ENCODE measurements around the gene PSEN2. TPM values are rescaled to one million over a fixed set of nuclear protein-coding genes. Genes with fewer than 3 reads are reported as not detected.

Gene PSEN2
- total RNA-seq, 1 experiment from 2014 or later, result 6.6 TPM

- POLR2A ChIA-PET (ENCODE audit: low non-redundant PET), result no interaction called here
- no TSS peak for BruUV-seq (replicated peaks)
Measured at GRCh38 chr1:226865590-226865989, 4.8 kb upstream of the PSEN2 start.

GRCh38 chr1:226867461-226868054 lies 2.9 kb upstream of the PSEN2 start:
- Histone ChIP-seq H3K4me3 (ENCODE audit: low read depth, low read length, poor library complexity, severe bottlenecking) (no peak overlapping the region), H3K27ac (ENCODE audit: low read depth, low read length, poor library complexity, severe bottlenecking) (no peak overlapping the region), H3K9me3 (ENCODE audit: low read depth, low read length, poor library complexity, severe bottlenecking) (no peaks in the 10 kb centered on the region), H3K36me3 (ENCODE audit: insufficient read depth, low read length, poor library complexity, severe bottlenecking) (no peaks in the 10 kb centered on the region), H3K4me1 (ENCODE audit: insufficient read depth, low read length, poor library complexity, severe bottlenecking) (no peaks in the 10 kb centered on the region), H3K27me3 (replicated peaks; ENCODE audit: insufficient read depth, low read depth, low read length, poor library complexity) (no peaks in the 10 kb centered on the region)
- intact Hi-C loops (cut with micrococcal nuclease; ENCODE audit: unreplicated experiment), result no loop called here
- ChIA-PET POLR2A (ENCODE audit: low non-redundant PET) (no interaction called here), CTCF (no interaction called here)
- TF ChIP-seq EZH2 (IDR thresholded peaks at IDR 0.05; ENCODE audit: borderline replicate concordance, low read depth, low read length, poor library complexity, severe bottlenecking) (no peak), CTCF (conservative IDR thresholded peaks at IDR 0.05; ENCODE audit: low read depth, low read length) (no peak)
- BruUV-seq (replicated peaks), result no TSS peak
- DNase-seq (ENCODE audit: low spot score), result no peak

More at GRCh38 chr1:226865590-226865989, 4.8 kb upstream of the PSEN2 start:
- TF ChIP-seq CTCF (conservative IDR thresholded peaks at IDR 0.05; ENCODE audit: low read depth, low read length), result no peak
- H3K27me3 ChIP-seq (replicated peaks; ENCODE audit: insufficient read depth, low read depth, low read length, poor library complexity), result no peaks in the 10 kb centered on the region
- DNase-seq (ENCODE audit: low spot score), result no peak
- H3K4me3 ChIP-seq (ENCODE audit: low read depth, low read length, poor library complexity, severe bottlenecking), result no peak overlapping the region
- H3K9me3 ChIP-seq (ENCODE audit: low read depth, low read length, poor library complexity, severe bottlenecking), result no peaks in the 10 kb centered on the region
- H3K27ac ChIP-seq (ENCODE audit: low read depth, low read length, poor library complexity, severe bottlenecking), result no peak overlapping the region
- no peaks in the 10 kb centered on the region for H3K4me1 ChIP-seq (ENCODE audit: insufficient read depth, low read length, poor library complexity, severe bottlenecking)
- CTCF ChIA-PET, result no interaction called here
- intact Hi-C loops (cut with micrococcal nuclease; ENCODE audit: unreplicated experiment), result no loop called here
- no peaks in the 10 kb centered on the region for H3K36me3 ChIP-seq (ENCODE audit: insufficient read depth, low read length, poor library complexity, severe bottlenecking)

- Histone ChIP-seq H3K4me1 (ENCODE audit: insufficient read depth, low read length, poor library complexity, severe bottlenecking) (no peaks in the 10 kb centered on the region), H3K36me3 (ENCODE audit: insufficient read depth, low read length, poor library complexity, severe bottlenecking) (no peaks in the 10 kb centered on the region), H3K4me3 (ENCODE audit: low read depth, low read length, poor library complexity, severe bottlenecking) (no peak overlapping the region), H3K27me3 (replicated peaks; ENCODE audit: insufficient read depth, low read depth, low read length, poor library complexity) (no peaks in the 10 kb centered on the region), H3K9me3 (ENCODE audit: low read depth, low read length, poor library complexity, severe bottlenecking) (no peaks in the 10 kb centered on the region), H3K27ac (ENCODE audit: low read depth, low read length, poor library complexity, severe bottlenecking) (no peak overlapping the region)
- intact Hi-C loops (cut with micrococcal nuclease; ENCODE audit: unreplicated experiment), result no loop called here
- ChIA-PET POLR2A (ENCODE audit: low non-redundant PET) (no interaction called here), CTCF (no interaction called here)
- no TSS peak for BruUV-seq (replicated peaks)
- DNase-seq (ENCODE audit: low spot score), result no peak
- TF ChIP-seq CTCF (conservative IDR thresholded peaks at IDR 0.05; ENCODE audit: low read depth, low read length) (no peak), EZH2 (IDR thresholded peaks at IDR 0.05; ENCODE audit: borderline replicate concordance, low read depth, low read length, poor library complexity, severe bottlenecking) (no peak)
Measured at GRCh38 chr1:226868726-226869125, 1.7 kb upstream of the PSEN2 start.

All from A673 (cell line).